Anterior cingulate cortex (tissue), 58 donors: Measurements from ENCODE around the gene SLC35A2.
A peak's percentile ranks its signal among the peaks of the same experiment; 100 is the strongest.

Source experiments
- DNase-seq, 58 donors: peaks; one replicate each; lab custom pipeline; 2025; lab: John Stamatoyannopoulos, UW

The SLC35A2 gene

GRCh38 chrX:48911412-48912182, at the start of gene SLC35A2:
TSS of gene SLC35A2 (minus strand) at chrX:48911646. CDS start at chrX:48911636, 10 bp downstream.
- DNase-seq, result peak in 57 of 58 donors; percentile 7 to 88 (median 66)

GRCh38 chrX:48960291-48960690, 48.8 kb upstream of the SLC35A2 start:
- peak in 1 of 58 donors; percentile 8 for DNase-seq

- peak in 15 of 58 donors; percentile 3 to 48 (median 25) for DNase-seq
Observed at GRCh38 chrX:48958635-48959094, 47.2 kb upstream of the SLC35A2 start.

GRCh38 chrX:48957827-48958634, 46.6 kb upstream of the SLC35A2 start:
- peak; percentile 45 to 97 (median 92) for DNase-seq

- DNase-seq, result peak in 52 of 58 donors; percentile 19 to 82 (median 61)
Observed at GRCh38 chrX:48957477-48957826, 46.0 kb upstream of the SLC35A2 start, which contains the start of gene OTUD5. TSS of gene OTUD5 (minus strand) at chrX:48957607. CDS start at chrX:48957570, 37 bp downstream.

DNA sequence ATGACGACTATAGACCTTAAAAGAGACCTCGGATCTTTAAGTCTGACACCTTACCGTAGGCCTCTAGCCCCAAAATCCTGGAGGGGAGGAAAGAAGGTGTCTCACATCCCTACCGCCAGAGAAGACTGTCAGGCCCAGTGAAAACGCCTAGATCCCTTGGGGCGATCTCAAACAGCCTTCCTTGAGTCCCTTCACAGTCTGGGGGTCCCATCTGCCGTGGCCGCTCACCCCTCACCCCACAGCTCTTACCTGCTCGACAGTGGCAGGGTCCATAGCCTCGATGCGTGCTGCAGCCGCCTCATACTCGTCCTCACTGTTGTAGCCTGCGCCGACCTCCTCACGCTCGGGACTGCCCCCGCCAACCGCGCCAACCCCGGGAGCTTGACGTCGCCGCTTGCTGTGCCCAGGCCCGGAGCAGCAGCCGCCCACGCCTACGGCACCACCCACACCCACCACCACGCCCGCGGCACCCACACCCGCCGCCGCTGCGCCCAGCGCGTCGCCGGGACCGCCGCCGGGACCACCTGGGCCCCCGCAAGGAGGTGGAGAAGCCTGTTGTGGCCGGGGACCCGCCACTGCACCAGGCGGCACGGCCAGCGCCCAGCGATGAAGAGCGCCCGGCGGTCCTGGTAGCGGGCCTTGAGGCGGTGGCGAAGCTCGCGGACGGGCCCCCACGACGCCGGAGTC, 45.4 kb upstream of the SLC35A2 start:
- DNase-seq, result peak in 4 of 58 donors; percentile 0 to 21 (median 8)

DNA sequence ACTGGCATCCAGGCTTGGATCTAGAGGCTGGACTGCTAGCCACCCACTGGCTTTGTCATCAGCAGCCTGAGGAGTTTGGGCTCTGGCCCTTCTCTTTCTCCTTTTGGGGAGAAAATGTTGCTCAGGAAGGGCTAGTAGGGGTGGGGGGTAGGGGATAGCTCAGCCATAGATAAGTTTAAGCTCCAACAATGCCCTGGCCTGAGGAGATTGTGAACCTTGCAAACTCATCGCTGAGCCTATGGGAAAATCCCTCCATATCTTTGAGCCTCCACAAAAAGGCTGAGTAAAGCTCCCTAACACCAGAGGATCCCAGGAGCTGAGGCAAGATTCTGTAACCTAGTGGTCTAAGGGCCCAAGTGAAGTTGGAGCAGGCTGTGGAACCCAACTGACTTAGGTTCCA, 37.1 kb upstream of the SLC35A2 start:
- DNase-seq, result no peak

GRCh38 chrX:48945517-48946348, 34.3 kb upstream of the SLC35A2 start:
- DNase-seq, result peak in 27 of 58 donors; percentile 0 to 32 (median 7)

GRCh38 chrX:48942895-48943294, 31.4 kb upstream of the SLC35A2 start:
- DNase-seq, result no peak

- no peak for DNase-seq
Observed at GRCh38 chrX:48940404-48940955, 29.0 kb upstream of the SLC35A2 start.

- no peak for DNase-seq
Observed at GRCh38 chrX:48939524-48940228, 28.2 kb upstream of the SLC35A2 start.

DNA sequence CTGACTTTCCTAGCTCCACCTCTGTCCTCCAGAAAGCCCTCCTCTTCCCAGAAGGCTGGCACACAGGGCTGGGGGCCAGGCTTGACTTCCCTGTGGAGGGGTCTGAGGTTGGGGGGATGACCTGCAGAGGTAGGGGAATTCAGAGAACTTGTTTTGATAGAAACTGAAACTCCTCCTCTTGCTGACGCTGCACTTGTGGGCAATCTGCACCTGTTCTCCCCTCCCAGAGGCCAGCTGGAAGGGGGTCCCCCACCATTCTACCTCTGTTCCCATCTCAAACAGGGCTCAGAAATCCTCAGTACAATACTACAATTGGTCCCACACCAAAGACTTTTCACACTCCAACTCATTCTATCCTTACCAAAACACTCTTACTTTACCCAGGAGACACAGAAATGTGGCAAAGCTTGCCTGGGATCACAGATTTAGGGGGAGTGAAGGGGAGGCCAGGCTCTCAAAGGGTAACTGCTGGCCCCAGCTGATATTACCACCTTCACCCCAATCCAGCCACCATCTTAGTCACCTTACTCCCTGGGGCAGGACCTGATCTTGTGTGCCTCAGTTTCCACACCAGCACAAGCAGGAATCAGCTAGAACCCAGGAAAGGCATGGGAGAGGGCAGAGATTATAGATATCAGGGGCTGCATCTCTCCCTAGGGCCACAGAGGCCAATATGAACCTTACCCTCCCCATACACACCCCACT, 27.4 kb upstream of the SLC35A2 start:
- DNase-seq, result no peak

- peak in 14 of 58 donors; percentile 0 to 20 (median 6) for DNase-seq
Observed at GRCh38 chrX:48937054-48937907, 25.8 kb upstream of the SLC35A2 start.

DNA sequence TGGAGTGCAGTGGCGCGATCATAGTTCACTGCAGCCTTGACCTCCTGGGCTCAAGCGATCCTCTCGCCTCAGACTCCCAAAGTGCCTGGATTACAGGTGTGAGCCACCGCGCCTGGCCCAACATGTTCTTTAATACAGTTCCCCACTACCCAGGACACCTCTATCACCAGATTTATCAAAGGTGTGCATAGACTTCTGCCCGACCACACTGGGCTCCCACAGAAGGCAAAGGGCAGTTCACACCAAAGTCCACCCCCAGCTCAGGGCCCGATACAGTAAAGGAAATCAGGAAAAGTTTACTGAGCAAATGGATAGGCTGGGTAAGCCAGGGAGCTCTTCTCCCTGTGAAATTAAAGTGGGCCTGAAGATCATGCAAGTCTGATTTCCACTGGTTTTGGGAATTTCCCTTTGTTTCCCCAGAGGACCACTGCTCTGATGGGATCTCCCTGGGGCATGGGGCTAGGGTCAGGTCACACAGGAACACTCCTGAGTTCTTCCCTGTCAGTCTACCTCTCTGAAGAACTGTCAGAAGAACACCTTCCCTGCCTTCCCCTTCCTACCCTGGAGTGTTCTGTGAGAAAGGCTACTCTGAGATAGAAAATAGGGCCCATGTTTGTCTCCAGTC, 25.1 kb upstream of the SLC35A2 start:
- no peak for DNase-seq

DNA sequence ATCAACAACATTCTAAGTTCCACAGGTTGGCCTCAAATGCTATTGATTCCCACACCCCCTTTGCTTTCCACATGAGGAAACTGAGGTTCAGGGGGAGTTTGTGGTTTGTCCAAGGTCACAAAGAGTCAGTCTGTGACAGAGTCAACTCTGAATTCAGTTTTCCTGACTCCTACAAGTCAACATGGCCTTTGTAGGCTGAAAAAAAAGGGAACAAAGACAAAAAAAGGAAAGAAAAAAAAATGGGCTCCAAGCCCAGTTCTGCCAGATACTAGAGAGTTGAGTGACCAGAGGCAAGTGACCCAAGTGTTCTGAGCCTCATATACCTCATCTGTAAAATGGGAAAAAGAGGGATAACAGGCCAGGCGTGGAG, 23.8 kb upstream of the SLC35A2 start:
- no peak for DNase-seq

GRCh38 chrX:48934581-48935300, 23.3 kb upstream of the SLC35A2 start:
- no peak for DNase-seq
